Skeletal muscle tissue (tissue), 4 donors: Measurements from ENCODE around the gene UGT1A5. TPM values are rescaled to one million over a fixed set of nuclear protein-coding genes. Genes with fewer than 3 reads are reported as not detected.

Experiments used
- H3K27ac ChIP-seq: one replicate; pipeline ENCODE4 v1.7.0; 2013; ENCODE audit warnings: mild to moderate bottlenecking, low read depth, low read length, inconsistent platforms
- H3K27me3 ChIP-seq, 3 donors: one replicate each; pipeline ENCODE4 v1.7.0; 2013; ENCODE audit warnings: low read length in 3 of 3; ENCODE audit not compliant: control insufficient read depth in 3 of 3, insufficient read depth in 3 of 3
- H3K36me3 ChIP-seq, 3 donors: one replicate each; pipeline ENCODE4 v1.7.0; 2013; ENCODE audit warnings: low read length in 3 of 3; ENCODE audit not compliant: control insufficient read depth in 3 of 3, insufficient read depth in 3 of 3
- H3K4me1 ChIP-seq, 3 donors: one replicate each; pipeline ENCODE4 v1.7.0; 2013; ENCODE audit warnings: low read length in 3 of 3, mild to moderate bottlenecking in 3 of 3; ENCODE audit not compliant: control insufficient read depth in 3 of 3, insufficient read depth in 3 of 3
- H3K4me3 ChIP-seq, 3 donors: one replicate each; pipeline ENCODE4 v1.7.0; 2013; ENCODE audit warnings: low read length in 3 of 3
- H3K9ac ChIP-seq, 3 donors: one replicate each; pipeline ENCODE4 v1.7.0; 2013; ENCODE audit warnings: low read length in 3 of 3, mild to moderate bottlenecking in 3 of 3, moderate library complexity in 2 of 3, low read depth in 1 of 3
- H3K9me3 ChIP-seq, 3 donors: one replicate each; pipeline ENCODE4 v1.7.0; 2013; ENCODE audit warnings: low read length in 3 of 3; ENCODE audit not compliant: control insufficient read depth in 3 of 3
- total RNA-seq: library from RNA; depleted of rRNA; stranded (reverse); fragments of >200 nt; gene quantifications from one replicate; pipeline ENCODE4 v1.2.3, GENCODE V29; 2014
- donor health status: Osteomylitis.

Gene UGT1A5
- total RNA-seq, 1 donor from 2014 or later: not detected

DNA sequence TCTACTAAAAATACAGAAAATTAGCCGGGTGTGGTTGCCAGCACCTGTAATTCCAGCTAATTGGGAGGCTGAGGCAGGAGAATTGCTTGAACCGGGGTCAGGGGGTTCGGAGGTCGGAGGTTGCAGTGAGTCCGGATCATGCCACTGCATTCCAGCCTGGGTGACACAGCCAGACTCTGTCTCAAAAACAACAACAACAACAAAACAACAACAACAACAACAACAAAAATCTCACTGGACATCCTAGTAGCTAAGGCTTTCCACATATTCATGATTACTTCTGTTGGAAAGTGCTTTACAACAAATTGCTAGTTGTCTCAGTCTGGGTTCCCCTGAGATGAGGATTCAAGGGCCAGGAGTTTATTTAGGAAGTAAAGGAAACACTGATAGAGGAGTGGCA is 61.1 kb downstream of the UGT1A5 start:
- Histone ChIP-seq H3K27ac (no peak overlapping the region), H3K9ac (no peak overlapping the region), H3K4me1 (no peaks in the 10 kb centered on the region), H3K36me3 (no peaks in the 10 kb centered on the region), H3K9me3 (peaks cover 1 to 4% (median 3%) of the 10 kb centered on the region in 3 donors), H3K4me3 (no peak overlapping the region), H3K27me3 (peaks cover 0 to 7% (median 5%) of the 10 kb centered on the region in 3 donors)

DNA sequence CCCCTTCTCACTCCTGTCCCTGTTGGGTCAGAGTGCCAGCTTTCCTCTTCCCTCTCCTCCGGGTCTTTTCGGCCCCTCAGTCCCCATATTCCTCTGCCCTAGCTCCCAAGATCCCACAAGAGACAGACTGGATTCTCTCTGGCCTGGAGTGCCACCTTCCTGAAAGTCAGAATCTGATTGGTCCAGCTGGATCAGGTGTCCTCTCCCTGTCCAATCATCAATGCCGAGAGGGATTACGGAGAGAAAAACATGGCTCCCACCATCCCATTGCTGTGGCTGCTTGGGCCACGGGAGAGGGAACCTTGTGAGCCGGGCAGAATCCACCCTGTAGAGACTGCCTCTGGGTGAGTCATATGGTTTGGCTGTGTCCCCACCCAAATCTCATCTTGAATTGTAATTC is 62.7 kb downstream of the UGT1A5 start:
- peaks cover 4 to 6% (median 4%) of the 10 kb centered on the region in 3 donors for H3K9me3 ChIP-seq

GRCh38 chr2:233778030-233778429 is 65.3 kb downstream of the UGT1A5 start, which contains the start of gene MROH2A:
MROH2A (plus strand) TSS chr2:233778330; CDS start chr2:233779359, 1,029 bp downstream.
- no peaks in the 10 kb centered on the region for H3K36me3 ChIP-seq
- H3K4me1 ChIP-seq: no peaks in the 10 kb centered on the region
- H3K9me3 ChIP-seq: peaks cover 4 to 6% (median 6%) of the 10 kb centered on the region in 3 donors
- H3K27me3 ChIP-seq: peaks cover 0 to 5% (median 2%) of the 10 kb centered on the region in 3 donors
- H3K9ac ChIP-seq: no peak within 1 kb of the TSS
- H3K27ac ChIP-seq: no peak within 1 kb of the TSS
- H3K4me3 ChIP-seq: no peak within 1 kb of the TSS

More for the DNA sequence above, 62.7 kb downstream of the UGT1A5 start:
- peaks cover 0 to 9% (median 5%) of the 10 kb centered on the region in 3 donors for H3K27me3 ChIP-seq
- H3K4me3 ChIP-seq: no peak overlapping the region
- no peak overlapping the region for H3K27ac ChIP-seq
- no peak overlapping the region for H3K9ac ChIP-seq
- no peaks in the 10 kb centered on the region for H3K36me3 ChIP-seq
- H3K4me1 ChIP-seq: no peaks in the 10 kb centered on the region

DNA sequence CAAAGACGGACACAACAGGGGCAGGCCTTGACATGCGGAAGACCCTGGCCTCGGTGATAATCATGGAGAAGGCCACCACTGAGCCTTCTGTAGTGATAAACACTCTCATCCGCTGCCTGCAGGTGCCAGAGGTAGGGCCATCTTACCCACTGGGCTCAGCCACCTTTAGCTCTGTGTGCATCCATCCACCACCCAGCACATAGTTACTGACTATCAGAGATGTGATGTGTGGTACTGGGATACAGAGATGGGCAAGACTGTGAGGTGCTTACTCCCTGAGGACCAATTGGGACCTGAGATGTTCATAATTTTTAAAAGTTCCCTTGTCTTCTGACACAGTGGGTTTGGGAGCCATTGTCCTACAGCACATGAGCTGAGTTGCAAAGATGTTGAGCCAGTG is 67.0 kb downstream of the UGT1A5 start:
- H3K9ac ChIP-seq: no peak overlapping the region
- no peaks in the 10 kb centered on the region for H3K4me1 ChIP-seq
- H3K27ac ChIP-seq: no peak overlapping the region
- H3K9me3 ChIP-seq: peaks cover 4 to 6% (median 6%) of the 10 kb centered on the region in 3 donors
- H3K27me3 ChIP-seq: peaks cover 0 to 5% (median 2%) of the 10 kb centered on the region in 3 donors
- no peak overlapping the region for H3K4me3 ChIP-seq
- no peaks in the 10 kb centered on the region for H3K36me3 ChIP-seq

- Histone ChIP-seq H3K27me3 (peaks cover 0 to 5% (median 2%) of the 10 kb centered on the region in 3 donors), H3K27ac (no peak overlapping the region), H3K36me3 (no peaks in the 10 kb centered on the region)
Measured at GRCh38 chr2:233780771-233781170, 68.1 kb downstream of the UGT1A5 start.

DNA sequence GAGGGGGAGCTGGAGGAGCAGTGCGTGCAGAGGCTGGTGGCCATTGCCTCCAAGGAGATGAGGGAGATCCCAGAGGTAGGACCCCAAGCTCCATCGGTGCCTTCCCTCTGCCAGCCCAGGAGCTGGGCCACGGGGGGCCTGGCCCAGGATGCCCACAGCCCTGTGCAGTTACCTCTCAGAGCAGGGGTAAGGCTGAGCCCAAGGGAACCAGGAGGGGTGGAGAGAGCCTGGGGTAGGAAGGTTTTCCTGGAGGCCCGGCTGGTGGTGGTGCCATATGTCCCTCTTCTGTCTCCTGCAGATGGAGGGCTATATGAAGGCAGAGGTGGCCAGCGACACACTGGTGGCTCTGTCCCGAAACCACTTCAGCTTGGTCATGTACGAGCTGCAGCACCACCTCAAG is 76.8 kb downstream of the UGT1A5 start:
- Histone ChIP-seq H3K27me3 (no peaks in the 10 kb centered on the region), H3K9me3 (peaks cover 0 to 4% (median 0%) of the 10 kb centered on the region in 3 donors), H3K36me3 (no peaks in the 10 kb centered on the region), H3K9ac (no peak overlapping the region), H3K4me3 (no peak overlapping the region), H3K4me1 (no peaks in the 10 kb centered on the region), H3K27ac (no peak overlapping the region)

More at GRCh38 chr2:233780771-233781170, 68.1 kb downstream of the UGT1A5 start:
- Histone ChIP-seq H3K4me1 (no peaks in the 10 kb centered on the region), H3K9ac (no peak overlapping the region), H3K9me3 (peaks cover 4 to 6% (median 6%) of the 10 kb centered on the region in 3 donors), H3K4me3 (no peak overlapping the region)

- no peaks in the 10 kb centered on the region for H3K27me3 ChIP-seq
- no peak overlapping the region for H3K27ac ChIP-seq
- H3K4me3 ChIP-seq: no peak overlapping the region
- H3K36me3 ChIP-seq: no peaks in the 10 kb centered on the region
- no peaks in the 10 kb centered on the region for H3K4me1 ChIP-seq
- H3K9ac ChIP-seq: no peak overlapping the region
- peaks cover 0 to 4% (median 0%) of the 10 kb centered on the region in 3 donors for H3K9me3 ChIP-seq
Measured at GRCh38 chr2:233791151-233791882, 78.6 kb downstream of the UGT1A5 start.

- H3K36me3 ChIP-seq: no peaks in the 10 kb centered on the region
- H3K9ac ChIP-seq: no peak overlapping the region
- H3K9me3 ChIP-seq: peaks cover 0 to 4% (median 0%) of the 10 kb centered on the region in 3 donors
- H3K27ac ChIP-seq: no peak overlapping the region
- H3K4me1 ChIP-seq: no peaks in the 10 kb centered on the region
- H3K4me3 ChIP-seq: no peak overlapping the region
- H3K27me3 ChIP-seq: no peaks in the 10 kb centered on the region
Measured at GRCh38 chr2:233791883-233792329, 79.2 kb downstream of the UGT1A5 start.

DNA sequence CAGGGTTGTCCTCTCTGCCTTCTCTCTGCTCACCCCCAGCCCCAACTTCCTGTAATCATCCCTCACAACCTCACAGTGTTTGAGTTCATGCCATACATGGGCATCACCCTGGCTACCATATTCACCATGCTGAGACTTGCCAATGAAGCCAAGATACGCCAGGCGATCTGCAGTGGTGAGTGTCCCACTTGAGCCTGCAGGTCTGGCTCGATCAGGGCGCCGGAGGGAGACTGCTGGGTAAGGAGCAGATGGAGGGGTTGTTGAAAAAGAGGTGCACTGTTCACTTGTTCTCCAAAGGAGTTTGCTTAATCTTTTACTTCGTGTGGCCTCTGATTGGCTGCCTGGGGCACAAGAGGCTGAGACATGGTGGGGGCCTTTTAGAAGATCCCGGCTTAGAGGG is 80.0 kb downstream of the UGT1A5 start:
- Histone ChIP-seq H3K4me1 (no peaks in the 10 kb centered on the region), H3K4me3 (no peak overlapping the region), H3K36me3 (no peaks in the 10 kb centered on the region), H3K9ac (no peak overlapping the region), H3K9me3 (peaks cover 0 to 4% (median 0%) of the 10 kb centered on the region in 3 donors), H3K27me3 (no peaks in the 10 kb centered on the region), H3K27ac (no peak overlapping the region)

GRCh38 chr2:233793465-233794127 is 80.9 kb downstream of the UGT1A5 start:
- Histone ChIP-seq H3K9ac (no peak overlapping the region), H3K9me3 (peaks cover 0 to 4% (median 0%) of the 10 kb centered on the region in 3 donors), H3K4me1 (no peaks in the 10 kb centered on the region), H3K4me3 (no peak overlapping the region), H3K27ac (no peak overlapping the region), H3K36me3 (no peaks in the 10 kb centered on the region), H3K27me3 (no peaks in the 10 kb centered on the region)
